HepG2 (cell line): ENCODE data around the gene SLC43A3. TPM values are rescaled to one million over a fixed set of nuclear protein-coding genes. Genes with fewer than 3 reads are reported as not detected.

Source experiments
- ARID3A ChIP-seq: IDR thresholded peaks from 2 replicates; pipeline ENCODE4 v1.6.1; 2012; ENCODE audit warnings: low read depth, low read length, improper control_type of control experiment
- BCL6 ChIP-seq: IDR thresholded peaks from 2 replicates; pipeline ENCODE4 v1.6.1; 2016; ENCODE audit warnings: missing genetic modification reagents, missing compliant biosample characterization
- CBX5 ChIP-seq: sonication (generic); formaldehyde crosslinking; IDR thresholded peaks from 2 replicates; pipeline ENCODE4 v1.4.0; 2020; ENCODE audit warnings: missing genetic modification reagents, borderline replicate concordance
- CSRNP1 ChIP-seq: sonication (generic); formaldehyde crosslinking; IDR thresholded peaks from 2 replicates; pipeline ENCODE4 v1.8.1; 2023; ENCODE audit warnings: mild to moderate bottlenecking, missing genetic modification reagents
- EP300 ChIP-seq, 3 experiments: sonication (generic) in 1 of 3; formaldehyde crosslinking in 1 of 3; IDR thresholded peaks; 2 replicates each; pipeline versions ENCODE4 v1.5.1 to v1.6.1; 2011 to 2020; ENCODE audit warnings: low read depth in 2 of 3, low read length in 2 of 3, borderline replicate concordance in 1 of 3, improper control_type of control experiment in 1 of 3, mild to moderate bottlenecking in 1 of 3, missing genetic modification reagents in 1 of 3, moderate library complexity in 1 of 3
- FOXK2 ChIP-seq: fragments of 450-650 bp; IDR thresholded peaks from 2 replicates; pipeline ENCODE4 v1.6.1; 2016
- HDAC2 ChIP-seq: sonication (generic); formaldehyde crosslinking; IDR thresholded peaks from 2 replicates; pipeline ENCODE4 v1.4.0; 2020; ENCODE audit warnings: missing genetic modification reagents
- MED1 ChIP-seq: sonication (generic); formaldehyde crosslinking; IDR thresholded peaks from 2 replicates; pipeline ENCODE4 v1.4.0; 2020; ENCODE audit warnings: missing genetic modification reagents
- NCOR1 ChIP-seq: fragments of 200-600 bp; sonication (generic); IDR thresholded peaks from 2 replicates; pipeline ENCODE4 v1.7.0; 2017; ENCODE audit warnings: antibody characterized with exemption, low read length, borderline replicate concordance
- PITX1 ChIP-seq: sonication (generic); formaldehyde crosslinking; IDR thresholded peaks from 2 replicates; pipeline ENCODE4 v1.5.1; 2020; ENCODE audit warnings: mild to moderate bottlenecking, missing genetic modification reagents
- REPIN1 ChIP-seq: sonication (generic); formaldehyde crosslinking; IDR thresholded peaks from 2 replicates; pipeline ENCODE4 v1.8.0; 2022; ENCODE audit warnings: missing genetic modification reagents, low read depth, mild to moderate bottlenecking, borderline replicate concordance
- RNF2 ChIP-seq: fragments of 450-650 bp; conservative IDR thresholded peaks from 2 replicates; pipeline ENCODE4 v1.6.1; 2016; ENCODE audit warnings: low read depth
- SAFB2 ChIP-seq: sonication (generic); formaldehyde crosslinking; IDR thresholded peaks from 2 replicates; pipeline ENCODE4 v1.5.1; 2020; ENCODE audit warnings: missing genetic modification reagents, low read depth, mild to moderate bottlenecking, borderline replicate concordance
- SALL2 ChIP-seq: sonication (generic); formaldehyde crosslinking; IDR thresholded peaks from 2 replicates; pipeline ENCODE4 v1.8.1; 2023; ENCODE audit warnings: mild to moderate bottlenecking, missing genetic modification reagents, inconsistent platforms
- ZNF292 ChIP-seq: sonication (generic); formaldehyde crosslinking; IDR thresholded peaks from 2 replicates; pipeline ENCODE4 v1.8.1; 2022; ENCODE audit warnings: mild to moderate bottlenecking, low read depth, missing genetic modification reagents, borderline replicate concordance
- ZNF432 ChIP-seq: sonication (generic); formaldehyde crosslinking; IDR thresholded peaks from 2 replicates; pipeline ENCODE4 v1.5.0; 2020; ENCODE audit warnings: missing genetic modification reagents, mild to moderate bottlenecking, borderline replicate concordance
- ZNF713 ChIP-seq: sonication (generic); formaldehyde crosslinking; IDR thresholded peaks from 2 replicates; pipeline ENCODE4 v1.4.0; 2020; ENCODE audit warnings: mild to moderate bottlenecking, missing genetic modification reagents
- ZSCAN9 ChIP-seq: IDR thresholded peaks from 2 replicates; pipeline ENCODE4 v1.6.1; 2016; ENCODE audit warnings: borderline replicate concordance
- polyA plus RNA-seq, 8 experiments: library from polyadenylated mRNA; depleted of rRNA in 3 of 8; stranded (reverse) in 7 of 8; unstranded in 1 of 8; fragments of >200 nt; fragmentation: Illumina TruSeq in 4 of 8; extraction: Trizol in 4 of 8; gene quantifications; 2 replicates each; pipeline versions ENCODE4 v1.2.1 to v1.2.3, GENCODE V29; 2011 to 2016; ENCODE audit warnings: low read depth in 4 of 8, missing spikeins in 1 of 8, mixed read lengths in 1 of 8; ENCODE audit not compliant: insufficient read depth in 1 of 8
- total RNA-seq, 5 experiments: library from RNA; depleted of rRNA; stranded (reverse); fragments of >200 nt; fragmentation: Illumina TruSeq; extraction: Trizol; gene quantifications; 2 replicates each; pipeline ENCODE4 v1.2.3, GENCODE V29; 2016; ENCODE audit warnings: low read depth in 1 of 5
- TF ChIP-seq, protein P1 (sequence below): sonication (generic); formaldehyde crosslinking; IDR thresholded peaks from 2 replicates; pipeline ENCODE4 v1.5.0; 2020; ENCODE audit warnings: mild to moderate bottlenecking, missing genetic modification reagents, borderline replicate concordance

Gene SLC43A3
- total and polyA plus RNA-seq, 2 of the 13 experiments (the other 11 are each of a cell fraction or from before 2014, with no cell fraction given), result 2.6 TPM; not detected in 1

DNA sequence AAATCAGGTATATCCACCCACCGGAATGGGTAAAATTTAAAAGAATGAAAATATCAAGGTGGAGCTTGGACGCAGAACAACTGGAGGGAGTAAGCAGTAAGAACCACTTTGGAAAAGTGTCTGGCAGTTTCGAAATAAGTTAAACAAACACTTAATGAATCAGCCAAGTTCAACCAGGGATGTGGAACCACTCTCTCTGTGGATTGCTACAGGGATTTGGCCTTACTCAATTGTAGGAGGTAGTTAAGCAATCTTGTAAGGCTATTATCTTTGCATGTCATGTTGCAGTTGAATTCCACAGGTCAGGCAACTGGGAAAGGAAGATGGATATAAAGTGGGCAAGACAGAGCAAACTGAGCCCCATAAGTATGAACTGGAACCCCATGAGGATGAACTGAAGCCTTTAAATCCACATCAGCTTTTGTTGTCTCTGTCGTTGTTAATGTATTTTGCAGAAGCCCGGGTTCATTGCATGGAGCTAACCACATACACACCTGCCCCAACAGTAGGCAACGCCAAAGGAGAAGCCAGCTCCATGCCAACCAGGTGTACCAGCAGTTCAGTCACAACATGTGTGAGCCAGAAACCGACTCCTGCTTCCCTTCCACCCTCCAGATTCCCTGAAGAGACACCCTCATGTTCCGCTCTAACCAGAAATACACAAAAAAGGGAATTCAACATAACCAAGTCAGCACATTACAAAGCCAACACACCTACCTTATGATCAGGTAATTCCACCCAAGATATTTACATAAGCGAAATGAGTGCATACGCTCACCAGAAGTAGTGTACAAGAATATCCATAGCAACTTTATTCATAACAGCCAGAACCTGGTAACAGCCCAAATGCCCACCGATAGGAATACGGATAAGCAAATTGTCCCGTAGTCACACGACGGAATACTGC is 8.0 kb upstream of the SLC43A3 start (continued):
- TF ChIP-seq EP300 (IDR thresholded peaks at IDR 0.05; ENCODE audit: low read depth in 2 of 2, low read length in 2 of 2) (peak; percentile 89 to 93; a peak in 3 of 4 replicates), EP300 (CRISPR knock-in tag; IDR thresholded peaks at IDR 0.05; ENCODE audit: borderline replicate concordance) (peak; percentile 67; the same call in 1 of the 2 replicates), ARID3A (peak; percentile 88), NCOR1 (peak; percentile 92; the same call in 1 of the 2 replicates), REPIN1 (CRISPR knock-in tag) (no peak; the same call in 1 of the 2 replicates), PITX1 (CRISPR knock-in tag) (peak; percentile 91), BCL6 (CRISPR knock-in tag) (peak; percentile 93), RNF2 (no peak), MED1 (peak; percentile 89), ZNF292 (CRISPR knock-in tag) (peak; percentile 65; the same call in 1 of the 2 replicates), FOXK2 (no peak), ZSCAN9 (CRISPR knock-in tag) (peak; percentile 89), HDAC2 (peak; percentile 91), CBX5 (CRISPR knock-in tag) (peak; percentile 77; the same call in 1 of the 2 replicates), SAFB2 (CRISPR knock-in tag) (no peak), SALL2 (CRISPR knock-in tag) (no peak), CSRNP1 (CRISPR knock-in tag) (no peak), ZNF432 (CRISPR knock-in tag) (no peak), ZNF713 (CRISPR knock-in tag) (no peak)
- TF ChIP-seq, protein P1, sequence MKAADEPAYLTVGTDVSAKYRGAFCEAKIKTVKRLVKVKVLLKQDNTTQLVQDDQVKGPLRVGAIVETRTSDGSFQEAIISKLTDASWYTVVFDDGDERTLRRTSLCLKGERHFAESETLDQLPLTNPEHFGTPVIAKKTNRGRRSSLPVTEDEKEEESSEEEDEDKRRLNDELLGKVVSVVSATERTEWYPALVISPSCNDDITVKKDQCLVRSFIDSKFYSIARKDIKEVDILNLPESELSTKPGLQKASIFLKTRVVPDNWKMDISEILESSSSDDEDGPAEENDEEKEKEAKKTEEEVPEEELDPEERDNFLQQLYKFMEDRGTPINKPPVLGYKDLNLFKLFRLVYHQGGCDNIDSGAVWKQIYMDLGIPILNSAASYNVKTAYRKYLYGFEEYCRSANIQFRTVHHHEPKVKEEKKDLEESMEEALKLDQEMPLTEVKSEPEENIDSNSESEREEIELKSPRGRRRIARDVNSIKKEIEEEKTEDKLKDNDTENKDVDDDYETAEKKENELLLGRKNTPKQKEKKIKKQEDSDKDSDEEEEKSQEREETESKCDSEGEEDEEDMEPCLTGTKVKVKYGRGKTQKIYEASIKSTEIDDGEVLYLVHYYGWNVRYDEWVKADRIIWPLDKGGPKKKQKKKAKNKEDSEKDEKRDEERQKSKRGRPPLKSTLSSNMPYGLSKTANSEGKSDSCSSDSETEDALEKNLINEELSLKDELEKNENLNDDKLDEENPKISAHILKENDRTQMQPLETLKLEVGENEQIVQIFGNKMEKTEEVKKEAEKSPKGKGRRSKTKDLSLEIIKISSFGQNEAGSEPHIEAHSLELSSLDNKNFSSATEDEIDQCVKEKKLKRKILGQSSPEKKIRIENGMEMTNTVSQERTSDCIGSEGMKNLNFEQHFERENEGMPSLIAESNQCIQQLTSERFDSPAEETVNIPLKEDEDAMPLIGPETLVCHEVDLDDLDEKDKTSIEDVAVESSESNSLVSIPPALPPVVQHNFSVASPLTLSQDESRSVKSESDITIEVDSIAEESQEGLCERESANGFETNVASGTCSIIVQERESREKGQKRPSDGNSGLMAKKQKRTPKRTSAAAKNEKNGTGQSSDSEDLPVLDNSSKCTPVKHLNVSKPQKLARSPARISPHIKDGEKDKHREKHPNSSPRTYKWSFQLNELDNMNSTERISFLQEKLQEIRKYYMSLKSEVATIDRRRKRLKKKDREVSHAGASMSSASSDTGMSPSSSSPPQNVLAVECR (CRISPR knock-in tag), result peak; percentile 43; the same call in 1 of the 2 replicates
